Measurements from ENCODE around the gene HSBP1.

The HSBP1 gene

GRCh38 chr16:83807710-83808572 lies at the start of gene HSBP1:
Gene HSBP1 (plus strand): TSS chr16:83807978. CDS start chr16:83808077, 99 bp downstream.
- peak within 1 kb of the TSS; percentile 85 to 88 for H3K27ac ChIP-seq
- DNase-seq = peak; percentile 94 to 95
- H3K4me1 ChIP-seq = peaks cover 0 to 45% (median 28%) of the 10 kb centered on the region in 4 donors
- peak within 1 kb of the TSS; percentile 98 to 100 for H3K4me3 ChIP-seq
- intact Hi-C loops (cut with DNase I; ENCODE audit: low total_unique reads) = no loop called here
- no peaks in the 10 kb centered on the region for H3K27me3 ChIP-seq
- no peaks in the 10 kb centered on the region for H3K9me3 ChIP-seq
- no peak for TF ChIP-seq CTCF (IDR thresholded peaks at IDR 0.05)
- H3K36me3 ChIP-seq = peaks cover 3 to 13% (median 3%) of the 10 kb centered on the region in 3 donors

- Histone ChIP-seq H3K4me3 (no peak overlapping the region), H3K27me3 (no peaks in the 10 kb centered on the region), H3K4me1 (peaks cover 0 to 4% (median 0%) of the 10 kb centered on the region in 4 donors), H3K36me3 (no peaks in the 10 kb centered on the region), H3K27ac (no peak overlapping the region), H3K9me3 (peaks cover 0 to 6% (median 0%) of the 10 kb centered on the region in 3 donors)
- DNase-seq = no peak
- no peak for TF ChIP-seq CTCF (IDR thresholded peaks at IDR 0.05)
- intact Hi-C loops (cut with DNase I; ENCODE audit: low total_unique reads) = no loop called here
These were observed 45.4 kb upstream of the HSBP1 start for GRCh38 chr16:83762141-83762991.

- Histone ChIP-seq H3K9me3 (peaks cover 0 to 6% (median 0%) of the 10 kb centered on the region in 3 donors), H3K4me1 (peaks cover 0 to 4% (median 0%) of the 10 kb centered on the region in 4 donors), H3K27ac (no peak overlapping the region), H3K36me3 (no peaks in the 10 kb centered on the region), H3K27me3 (no peaks in the 10 kb centered on the region), H3K4me3 (no peak overlapping the region)
- intact Hi-C loops (cut with DNase I; ENCODE audit: low total_unique reads) = no loop called here
- no peak for DNase-seq
- TF ChIP-seq CTCF (IDR thresholded peaks at IDR 0.05) = no peak
These were observed 44.8 kb upstream of the HSBP1 start for GRCh38 chr16:83762992-83763358.

- intact Hi-C loops (cut with DNase I; ENCODE audit: low total_unique reads) = no loop called here
- Histone ChIP-seq H3K4me1 (peaks cover 0 to 7% (median 3%) of the 10 kb centered on the region in 4 donors), H3K27ac (no peak overlapping the region), H3K36me3 (no peaks in the 10 kb centered on the region), H3K4me3 (no peak overlapping the region), H3K27me3 (no peaks in the 10 kb centered on the region), H3K9me3 (no peaks in the 10 kb centered on the region)
- TF ChIP-seq CTCF (IDR thresholded peaks at IDR 0.05) = no peak
- DNase-seq = no peak
These were observed 38.8 kb upstream of the HSBP1 start for GRCh38 chr16:83768986-83769385.

GRCh38 chr16:83769397-83770008 lies 38.3 kb upstream of the HSBP1 start:
- DNase-seq = peak in 1 of 2 donors; percentile 21
- H3K36me3 ChIP-seq = no peaks in the 10 kb centered on the region
- intact Hi-C loops (cut with DNase I; ENCODE audit: low total_unique reads) = no loop called here
- no peaks in the 10 kb centered on the region for H3K27me3 ChIP-seq
- TF ChIP-seq CTCF (IDR thresholded peaks at IDR 0.05) = no peak
- H3K9me3 ChIP-seq = no peaks in the 10 kb centered on the region
- H3K27ac ChIP-seq = no peak overlapping the region
- H3K4me3 ChIP-seq = no peak overlapping the region
- H3K4me1 ChIP-seq = peaks cover 0 to 7% (median 3%) of the 10 kb centered on the region in 4 donors
